HEK293 (cell line): ENCODE data around the gene PTGFRN.
A peak's percentile ranks its signal among the peaks of the same experiment; 100 is the strongest.

Source experiments
- CTCF ChIA-PET: fragments of 350-600 bp; formaldehyde crosslinking; extraction: SDS; loops from one replicate; lab custom pipeline; 2021; ENCODE audit warnings: antibody characterized with exemption; lab: Yijun Ruan, JAX
- POLR2A ChIA-PET: fragments of 300-600 bp; formaldehyde crosslinking; extraction: SDS; loops from one replicate; lab custom pipeline; 2020; ENCODE audit warnings: antibody characterized with exemption, inconsistent platforms; lab: Yijun Ruan, JAX
- H3K27ac ChIP-seq: fragments of 200-500 bp; sonication (Bioruptor generic); 2 replicates; pipeline ENCODE4 v1.5.1; 2014; ENCODE audit warnings: low read depth, low read length, control low read depth, inconsistent platforms; ENCODE audit errors: extremely low read depth
- H3K36me3 ChIP-seq, 2 experiments: fragments of 200-500 bp in 1 of 2; sonication (Bioruptor generic) in 1 of 2; 1 replicate in 1 of 2; 2 replicates in 1 of 2; pipeline ENCODE4 v1.5.1; 2014 to 2017; ENCODE audit warnings: inconsistent platforms in 2 of 2, low read length in 2 of 2; ENCODE audit not compliant: control insufficient read depth in 2 of 2, insufficient read depth in 1 of 2
- H3K4me1 ChIP-seq: fragments of 200-500 bp; sonication (Bioruptor generic); 2 replicates; pipeline ENCODE4 v1.5.1; 2014; ENCODE audit warnings: mild to moderate bottlenecking, low read length, inconsistent platforms; ENCODE audit not compliant: control insufficient read depth, insufficient read depth
- H3K4me3 ChIP-seq: 2 replicates; pipeline ENCODE4 v1.5.1; 2011; ENCODE audit warnings: low read depth, mild to moderate bottlenecking, control low read depth, low read length, moderate library complexity
- H3K9me3 ChIP-seq: fragments of 200-500 bp; sonication (Bioruptor generic); 2 replicates; pipeline ENCODE4 v1.5.1; 2014; ENCODE audit warnings: low read depth, low read length, inconsistent platforms; ENCODE audit not compliant: control insufficient read depth, insufficient read depth
- EGR2 ChIP-seq: fragments of 450-650 bp; formaldehyde crosslinking; IDR thresholded peaks from 2 replicates; pipeline ENCODE4 v1.5.1; 2016; ENCODE audit warnings: low read depth, missing biosample characterization, missing genetic modification characterization
- KLF17 ChIP-seq: fragments of 450-650 bp; formaldehyde crosslinking; IDR thresholded peaks from 2 replicates; pipeline ENCODE4 v1.5.1; 2016; ENCODE audit warnings: missing biosample characterization, missing genetic modification characterization
- PRDM6 ChIP-seq: fragments of 450-650 bp; formaldehyde crosslinking; IDR thresholded peaks from 2 replicates; pipeline ENCODE4 v1.5.1; 2017; ENCODE audit warnings: missing biosample characterization, missing genetic modification characterization
- ZFHX2 ChIP-seq: fragments of 450-650 bp; formaldehyde crosslinking; conservative IDR thresholded peaks from 2 replicates; pipeline ENCODE4 v1.5.1; 2016; ENCODE audit warnings: missing biosample characterization, missing genetic modification characterization
- ZFP69B ChIP-seq: fragments of 450-650 bp; formaldehyde crosslinking; IDR thresholded peaks from 2 replicates; pipeline ENCODE4 v1.5.1; 2016; ENCODE audit warnings: missing biosample characterization, missing genetic modification characterization
- ZNF292 ChIP-seq: fragments of 450-650 bp; formaldehyde crosslinking; IDR thresholded peaks from 2 replicates; pipeline ENCODE4 v1.5.1; 2016; ENCODE audit warnings: low read depth, missing biosample characterization, missing genetic modification characterization, borderline replicate concordance
- ZNF302 ChIP-seq: fragments of 450-650 bp; formaldehyde crosslinking; IDR thresholded peaks from 2 replicates; pipeline ENCODE4 v1.5.1; 2016; ENCODE audit warnings: missing biosample characterization, missing genetic modification characterization, low read depth
- ZNF398 ChIP-seq: fragments of 450-650 bp; formaldehyde crosslinking; IDR thresholded peaks from 2 replicates; pipeline ENCODE4 v1.5.1; 2017; ENCODE audit warnings: missing biosample characterization, missing genetic modification characterization
- ZNF501 ChIP-seq: fragments of 450-650 bp; formaldehyde crosslinking; IDR thresholded peaks from 2 replicates; pipeline ENCODE4 v1.5.1; 2016; ENCODE audit warnings: missing biosample characterization, missing genetic modification characterization
- ZNF514 ChIP-seq: fragments of 450-650 bp; formaldehyde crosslinking; IDR thresholded peaks from 2 replicates; pipeline ENCODE4 v1.5.1; 2016; ENCODE audit warnings: missing biosample characterization, missing genetic modification characterization
- ZNF529 ChIP-seq: fragments of 450-650 bp; formaldehyde crosslinking; IDR thresholded peaks from 2 replicates; pipeline ENCODE4 v1.5.1; 2017; ENCODE audit warnings: missing genetic modification characterization, missing biosample characterization; ENCODE audit not compliant: insufficient replicate concordance
- ZNF549 ChIP-seq: fragments of 450-650 bp; IDR thresholded peaks from 2 replicates; pipeline ENCODE4 v1.5.1; 2018; ENCODE audit warnings: missing biosample characterization, missing genetic modification characterization, mild to moderate bottlenecking, inconsistent platforms, moderate library complexity
- ZNF623 ChIP-seq: fragments of 450-650 bp; formaldehyde crosslinking; IDR thresholded peaks from 2 replicates; pipeline ENCODE4 v1.5.1; 2016; ENCODE audit warnings: missing biosample characterization, missing genetic modification characterization
- ZNF664 ChIP-seq: fragments of 450-650 bp; formaldehyde crosslinking; IDR thresholded peaks from 2 replicates; pipeline ENCODE4 v1.5.1; 2016; ENCODE audit warnings: missing biosample characterization, missing genetic modification characterization
- ZNF707 ChIP-seq: fragments of 450-650 bp; formaldehyde crosslinking; IDR thresholded peaks from 2 replicates; pipeline ENCODE4 v1.5.1; 2016; ENCODE audit warnings: missing biosample characterization, missing genetic modification characterization
- ZNF747 ChIP-seq: fragments of 450-650 bp; formaldehyde crosslinking; IDR thresholded peaks from 2 replicates; pipeline ENCODE4 v1.5.1; 2016; ENCODE audit warnings: missing biosample characterization, missing genetic modification characterization
- ZNF768 ChIP-seq: fragments of 450-650 bp; formaldehyde crosslinking; IDR thresholded peaks from 2 replicates; pipeline ENCODE4 v1.5.1; 2018; ENCODE audit warnings: missing biosample characterization, mild to moderate bottlenecking, missing genetic modification characterization
- ZNF837 ChIP-seq: fragments of 450-650 bp; formaldehyde crosslinking; IDR thresholded peaks from 2 replicates; pipeline ENCODE4 v1.5.1; 2016; ENCODE audit warnings: missing biosample characterization, missing genetic modification characterization

PTGFRN gene

GRCh38 chr1:117017648-117018047, 107.9 kb downstream of the PTGFRN start:
- Histone ChIP-seq H3K36me3 (no peaks in the 10 kb centered on the region), H3K27ac (no peak overlapping the region), H3K4me3 (no peak overlapping the region), H3K4me1 (no peaks in the 10 kb centered on the region), H3K9me3 (no peaks in the 10 kb centered on the region)
- TF ChIP-seq ZFP69B (tag by site-specific recombination) (no peak), EGR2 (tag by site-specific recombination) (peak; percentile 80), ZFHX2 (tag by site-specific recombination) (peak; percentile 72)
- POLR2A ChIA-PET, result no interaction called here
- CTCF ChIA-PET, result no interaction called here

GRCh38 chr1:117020526-117021156, 110.9 kb downstream of the PTGFRN start:
- no peaks in the 10 kb centered on the region for H3K4me1 ChIP-seq
- H3K4me3 ChIP-seq, result no peak overlapping the region
- no peaks in the 10 kb centered on the region for H3K36me3 ChIP-seq
- no peak for TF ChIP-seq ZNF707 (tag by site-specific recombination)
- TF ChIP-seq ZNF529, result no peak
- TF ChIP-seq ZNF501 (tag by site-specific recombination), result no peak
- TF ChIP-seq ZNF837 (tag by site-specific recombination), result no peak
- no peak for TF ChIP-seq ZNF623 (tag by site-specific recombination)
- TF ChIP-seq ZNF398, result no peak
- no peak for TF ChIP-seq ZNF302 (tag by site-specific recombination)
- no peak for TF ChIP-seq KLF17 (tag by site-specific recombination)
- H3K9me3 ChIP-seq, result no peaks in the 10 kb centered on the region
- no peak overlapping the region for H3K27ac ChIP-seq
- CTCF ChIA-PET, result interaction anchor here (0.6 kb wide), 1 partner anchor 1884 kb away, joined by 3 read pairs; no protein-coding TSS in a partner anchor
- POLR2A ChIA-PET, result no interaction called here

- Histone ChIP-seq H3K4me1 (no peaks in the 10 kb centered on the region), H3K36me3 (no peaks in the 10 kb centered on the region), H3K27ac (no peak overlapping the region), H3K9me3 (no peaks in the 10 kb centered on the region), H3K4me3 (no peak overlapping the region)
- CTCF ChIA-PET, result no interaction called here
- TF ChIP-seq PRDM6 (tag by site-specific recombination) (no peak), ZNF747 (tag by site-specific recombination) (no peak), ZNF768 (tag by site-specific recombination) (no peak), ZNF664 (tag by site-specific recombination) (no peak), ZNF292 (tag by site-specific recombination) (no peak), ZNF549 (no peak), ZNF514 (tag by site-specific recombination) (no peak)
- TF ChIP-seq, all 188 proteins: peak for 0
- POLR2A ChIA-PET, result no interaction called here
Observed at GRCh38 chr1:117022114-117022513, 112.4 kb downstream of the PTGFRN start.
